Keratinocyte (primary cell): ENCODE results near the gene BCL2L11. TPM values are rescaled to one million over a fixed set of nuclear protein-coding genes. Genes with fewer than 3 reads are reported as not detected.

Experiments
- DNase-seq: peaks from one replicate; pipeline ENCODE4 v3.0.0-alpha.2; 2011; ENCODE audit warnings: low read depth, missing footprints, low spot score
- FAIRE-seq: peaks from 2 replicates; lab custom pipeline; 2011; peaks lifted over from hg19 to GRCh38; lab: Jason Lieb, UNC
- H2AFZ ChIP-seq: 2 replicates; pipeline ENCODE4 v1.6.0; 2012; ENCODE audit warnings: low read length, control low read depth, inconsistent platforms; ENCODE audit not compliant: control insufficient read depth
- H3K27ac ChIP-seq: 2 replicates; pipeline ENCODE4 v1.5.1; 2011; ENCODE audit warnings: low read length; ENCODE audit not compliant: control insufficient read depth, insufficient read depth
- H3K27me3 ChIP-seq: 3 replicates; pipeline ENCODE4 v1.6.0; 2011; ENCODE audit warnings: low read length; ENCODE audit not compliant: control insufficient read depth, insufficient read depth; ENCODE audit errors: extremely low read depth
- H3K36me3 ChIP-seq, 2 experiments: 2 replicates in 1 of 2; 3 replicates in 1 of 2; pipeline ENCODE4 v1.5.1; 2011; ENCODE audit warnings: low read length in 2 of 2, mild to moderate bottlenecking in 1 of 2; ENCODE audit not compliant: control insufficient read depth in 2 of 2, insufficient read depth in 2 of 2; ENCODE audit errors: extremely low read depth in 1 of 2
- H3K4me1 ChIP-seq: 3 replicates; pipeline ENCODE4 v1.5.1; 2011; ENCODE audit warnings: low read length; ENCODE audit not compliant: control insufficient read depth, insufficient read depth; ENCODE audit errors: extremely low read depth
- H3K4me2 ChIP-seq: 3 replicates; pipeline ENCODE4 v1.6.0; 2011; ENCODE audit warnings: low read depth, low read length; ENCODE audit not compliant: control insufficient read depth, insufficient read depth; ENCODE audit errors: extremely low read depth
- H3K4me3 ChIP-seq, 3 experiments: fragments of 200-600 bp in 1 of 3; sonication (generic) in 1 of 3; 2 replicates in 2 of 3; 3 replicates in 1 of 3; pipeline ENCODE4 v1.5.1; 2011 to 2016; ENCODE audit warnings: low read length in 3 of 3, mild to moderate bottlenecking in 3 of 3, control low read depth in 2 of 3, inconsistent platforms in 1 of 3, low read depth in 1 of 3, mixed read lengths in 1 of 3, mixed run types in 1 of 3, moderate library complexity in 1 of 3; ENCODE audit not compliant: control insufficient read depth in 2 of 3, insufficient read depth in 2 of 3; ENCODE audit errors: extremely low read depth in 1 of 3
- H3K79me2 ChIP-seq: 2 replicates; pipeline ENCODE4 v1.6.0; 2012; ENCODE audit warnings: low read length; ENCODE audit not compliant: control insufficient read depth, insufficient read depth
- H3K9ac ChIP-seq: 3 replicates; pipeline ENCODE4 v1.6.0; 2011; ENCODE audit warnings: low read length; ENCODE audit not compliant: control insufficient read depth, insufficient read depth; ENCODE audit errors: extremely low read depth
- H3K9me1 ChIP-seq: 3 replicates; pipeline ENCODE4 v1.6.0; 2011; ENCODE audit warnings: low read length; ENCODE audit not compliant: control insufficient read depth, insufficient read depth; ENCODE audit errors: extremely low read depth
- H3K9me3 ChIP-seq: 2 replicates; pipeline ENCODE4 v1.5.1; 2012; ENCODE audit warnings: low read depth, low read length; ENCODE audit not compliant: control insufficient read depth
- H4K20me1 ChIP-seq: 3 replicates; pipeline ENCODE4 v1.6.0; 2011; ENCODE audit warnings: low read length; ENCODE audit not compliant: control insufficient read depth, insufficient read depth; ENCODE audit errors: extremely low read depth
- CTCF ChIP-seq, 3 experiments: IDR thresholded peaks in 1 of 3; conservative IDR thresholded peaks in 1 of 3; optimal IDR thresholded peaks in 1 of 3; 2 replicates in 2 of 3; 3 replicates in 1 of 3; pipeline versions ENCODE3 to v1.5.1; 2011; ENCODE audit warnings: low read length in 3 of 3, mild to moderate bottlenecking in 3 of 3, moderate library complexity in 2 of 3, control low read depth in 1 of 3, inconsistent platforms in 1 of 3; ENCODE audit not compliant: insufficient read depth in 2 of 3; ENCODE audit errors: extremely low read depth in 1 of 3
- EZH2 ChIP-seq: IDR thresholded peaks from one replicate; pipeline ENCODE4 v1.6.1; 2012; ENCODE audit warnings: inconsistent platforms, mild to moderate bottlenecking, low read length, moderate library complexity
- dilution Hi-C: fragments of 300-500 bp; cut with MboI; formaldehyde crosslinking; loops from one replicate; pipeline ENCODE4 v1.7.0; 2020; ENCODE audit warnings: low sequenced_read_pairs; ENCODE audit not compliant: extremely low pct_ligation_motif_present
- polyA plus RNA-seq, 5 experiments: library from polyadenylated mRNA; depleted of rRNA in 3 of 5; stranded (reverse) in 3 of 5; stranded (forward) in 1 of 5; unstranded in 1 of 5; fragments of >200 nt; gene quantifications; 1 replicate in 1 of 5; 2 replicates in 3 of 5; 3 replicates in 1 of 5; pipeline versions ENCODE4 v1.2.1 to v1.2.3, GENCODE V29; 2011 to 2012; ENCODE audit warnings: missing spikeins in 2 of 5, low read depth in 1 of 5, low replicate concordance in 1 of 5

Gene BCL2L11
- polyA plus RNA-seq, 1 donor (not counting 4 experiments of a cell fraction or from before 2014, with no cell fraction given), result 1.9 TPM

GRCh38 chr2:111199840-111200239, 79.1 kb downstream of the BCL2L11 start:
- Histone ChIP-seq H3K9me1 (no peaks in the 10 kb centered on the region), H3K9ac (no peak overlapping the region), H3K4me3 (no peak overlapping the region), H4K20me1 (no peaks in the 10 kb centered on the region), H3K27ac (no peak overlapping the region), H3K27me3 (peaks cover 6% of the 10 kb centered on the region), H2AFZ (no peak overlapping the region), H3K4me2 (no peak overlapping the region), H3K36me3 (no peaks in the 10 kb centered on the region), H3K4me1 (no peaks in the 10 kb centered on the region), H3K9me3 (no peaks in the 10 kb centered on the region), H3K79me2 (no peaks in the 10 kb centered on the region)
- dilution Hi-C loops, result no loop called here
- FAIRE-seq, result no peak
- TF ChIP-seq EZH2 (no peak), CTCF (optimal IDR thresholded peaks at IDR 0.05 in 1 of 3, IDR thresholded peaks at IDR 0.05 in 1 of 3, conservative IDR thresholded peaks at IDR 0.05 in 1 of 3; ENCODE audit: extremely low read depth in 1 of 3, insufficient read depth in 2 of 3, low read length in 3 of 3) (no peak)
- DNase-seq, result no peak

- Histone ChIP-seq H3K4me2 (no peak overlapping the region), H3K79me2 (no peaks in the 10 kb centered on the region), H3K4me1 (no peaks in the 10 kb centered on the region), H3K27ac (no peak overlapping the region), H3K9me1 (no peaks in the 10 kb centered on the region), H3K9me3 (no peaks in the 10 kb centered on the region), H3K9ac (no peak overlapping the region), H3K36me3 (no peaks in the 10 kb centered on the region), H3K27me3 (peaks cover under 1% of the 10 kb centered on the region), H4K20me1 (no peaks in the 10 kb centered on the region), H3K4me3 (no peak overlapping the region), H2AFZ (no peak overlapping the region)
- DNase-seq, result no peak
- TF ChIP-seq CTCF (optimal IDR thresholded peaks at IDR 0.05 in 1 of 3, IDR thresholded peaks at IDR 0.05 in 1 of 3, conservative IDR thresholded peaks at IDR 0.05 in 1 of 3; ENCODE audit: extremely low read depth in 1 of 3, insufficient read depth in 2 of 3, low read length in 3 of 3), result no peak
- dilution Hi-C loops, result no loop called here
- no peak for FAIRE-seq
Observed at GRCh38 chr2:111200333-111200881, 79.7 kb downstream of the BCL2L11 start.
